ENCODE data around the gene NOS3.

- TF ChIP-seq CTCF (IDR thresholded peaks at IDR 0.05; ENCODE audit: borderline replicate concordance, extremely low read depth, low read length, poor library complexity, severe bottlenecking) (no peak), EZH2 (IDR thresholded peaks at IDR 0.05; ENCODE audit: borderline replicate concordance, low read depth, low read length, severe bottlenecking) (no peak)
Measured at GRCh38 chr7:151048911-151049463, 58.2 kb downstream of the NOS3 start.

All from DND-41 (cell line).